Cardiac septum (tissue), 1 donor: ENCODE data around the gene KLHDC4. TPM values are rescaled to one million over a fixed set of nuclear protein-coding genes. Genes with fewer than 3 reads are reported as not detected.
A peak's percentile ranks its signal among the peaks of the same experiment; 100 is the strongest.
"Not testable (repeated sequence)": the region's sequence is repeated elsewhere in the genome, so short reads cannot be mapped to it uniquely, and the experiment has no call there.

ENCODE experiments used
- DNase-seq: peaks from one replicate; pipeline ENCODE4 v3.0.0-alpha.2; 2020; ENCODE audit warnings: low spot score
- intact Hi-C: fragments of 100-400 bp; cut with DNase I; formaldehyde crosslinking; loops from one replicate; pipeline ENCODE4 v1.14.0; 2022
- long read RNA-seq: library from polyadenylated mRNA; unstranded; transcript quantifications from one replicate; pipeline ENCODE4 v2.0.0, GENCODE V29; 2021
- total RNA-seq: library from RNA; stranded (reverse); fragmentation: NEBNext Ultra II Directional; extraction: Animal tissue kit (Norgen Biotek cat#: 25700); gene quantifications from one replicate; pipeline ENCODE4 v1.2.1, GENCODE V29; 2021
- donor health status: DM: no; HTN: no; CAD: no.

The KLHDC4 gene
- total RNA-seq = 12.6 TPM
- long read RNA-seq, full-length matches to known transcripts = 8 of 17 reads
- long read RNA-seq, partial matches to known transcripts = 5 of 17 reads
- long read RNA-seq, other reads (novel, unspliced or antisense) = 4 of 17 reads

GRCh38 chr16:87765776-87766484 is at the start of gene KLHDC4:
Gene KLHDC4, minus strand, starts transcription at chr16:87765986. Its CDS starts 96 bp downstream, at chr16:87765890.
- peak; percentile 95 for DNase-seq
- intact Hi-C loops = loop anchor here (10.0 kb wide), 1 partner anchor 799 kb away; no protein-coding TSS in a partner anchor

DNA sequence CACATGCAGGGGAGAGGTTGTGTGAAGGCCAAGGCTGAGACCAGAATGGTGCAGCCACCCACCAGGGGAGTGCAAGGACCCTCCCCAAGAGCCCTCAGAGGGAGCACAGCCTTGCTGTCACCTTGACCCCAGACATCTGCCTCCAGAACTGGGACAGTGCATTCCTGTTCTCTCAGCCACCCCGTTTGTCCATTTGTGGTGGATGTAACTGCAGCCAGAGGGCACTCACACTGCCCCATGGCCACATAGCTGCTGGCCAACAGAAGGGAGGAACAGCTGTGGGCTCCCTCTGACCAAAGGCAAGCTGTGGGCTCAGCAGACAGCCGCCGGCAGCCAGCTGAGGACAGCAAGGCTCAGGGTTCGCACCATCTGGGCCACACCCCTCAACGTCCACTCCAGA is 49.8 kb upstream of the KLHDC4 start:
- DNase-seq = no peak
- intact Hi-C loops = no loop called here

GRCh38 chr16:87812200-87812656 is 46.4 kb upstream of the KLHDC4 start:
- intact Hi-C loops = no loop called here
- DNase-seq = no peak

GRCh38 chr16:87811454-87811853 is 45.7 kb upstream of the KLHDC4 start:
- intact Hi-C loops, DNase-seq: not testable (repeated sequence)

DNA sequence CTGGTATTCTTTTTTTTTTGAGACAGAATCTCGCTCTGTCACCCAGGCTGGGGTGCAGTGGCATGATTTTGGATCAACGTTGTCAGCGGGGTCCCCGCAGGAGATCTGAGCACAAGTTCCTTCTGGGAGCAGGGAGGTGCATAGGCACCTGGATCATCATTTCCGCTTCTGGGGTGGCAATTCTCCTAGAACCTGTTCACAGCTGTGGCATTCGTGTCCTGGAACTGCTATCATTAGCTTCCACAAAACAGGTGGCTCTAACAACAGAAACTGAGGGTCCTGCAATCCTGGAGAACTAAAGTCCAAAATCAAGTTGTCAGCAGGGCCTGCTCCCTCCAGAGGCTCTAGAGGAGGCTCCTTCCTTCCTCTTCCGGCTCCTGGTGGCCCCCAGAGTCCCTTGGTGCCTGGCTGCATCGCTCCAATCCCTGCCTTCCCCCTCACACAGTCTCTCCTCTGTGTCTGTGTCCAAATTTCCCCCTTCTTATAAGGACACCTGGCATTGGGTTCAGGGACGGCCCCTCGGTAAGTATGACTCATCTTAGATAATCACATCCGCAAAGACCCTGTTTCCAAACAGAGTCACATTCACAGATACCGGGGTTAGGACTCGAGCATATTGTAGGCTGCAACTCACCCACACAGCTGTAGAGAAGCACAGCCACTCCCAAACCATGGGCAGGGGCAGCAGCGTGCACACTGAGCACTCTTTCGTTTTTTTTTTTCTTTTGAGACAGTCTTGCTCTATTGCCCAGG is 43.5 kb upstream of the KLHDC4 start:
- intact Hi-C loops = no loop called here
- no peak for DNase-seq

- DNase-seq = no peak
- intact Hi-C loops = no loop called here
These were observed 42.3 kb upstream of the KLHDC4 start for GRCh38 chr16:87808108-87808507.

GRCh38 chr16:87806641-87807546 is 41.1 kb upstream of the KLHDC4 start:
- peak; percentile 81 for DNase-seq
- intact Hi-C loops = no loop called here

- DNase-seq = no peak
- intact Hi-C loops = no loop called here
These were observed 40.5 kb upstream of the KLHDC4 start for GRCh38 chr16:87806261-87806640.

- DNase-seq = no peak
- intact Hi-C loops = no loop called here
These were observed 37.6 kb upstream of the KLHDC4 start for GRCh38 chr16:87803385-87803784.

GRCh38 chr16:87802670-87803069 is 36.9 kb upstream of the KLHDC4 start:
- intact Hi-C loops = no loop called here
- no peak for DNase-seq

DNA sequence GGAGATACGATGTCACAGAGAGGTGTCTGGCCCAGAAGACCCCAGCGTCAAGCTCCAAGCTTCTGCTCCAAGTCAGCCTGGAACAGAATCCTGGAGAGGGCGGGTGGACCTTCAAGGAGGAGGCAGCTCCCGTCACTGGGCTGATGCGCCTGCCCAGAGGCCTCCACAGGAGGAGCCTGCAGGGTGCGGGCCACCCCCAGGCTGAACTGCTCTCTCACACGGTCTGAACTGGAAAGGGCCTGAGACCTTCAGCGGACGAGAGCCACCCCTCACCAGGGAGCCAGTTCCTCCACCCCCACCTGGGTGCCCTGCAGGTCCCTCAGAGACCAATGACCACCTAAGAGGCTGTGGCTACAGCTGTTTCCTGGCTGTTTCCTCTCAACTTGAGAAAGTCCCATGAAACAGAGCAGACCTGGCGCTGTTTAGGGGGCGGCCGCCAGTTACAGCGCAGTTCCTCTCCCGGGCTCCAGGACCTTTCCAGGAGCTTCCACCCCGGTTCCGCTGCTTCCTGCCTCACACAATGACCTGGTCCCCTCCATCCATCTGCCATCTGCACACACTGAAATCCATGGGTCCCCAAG is 36.0 kb upstream of the KLHDC4 start:
- DNase-seq = no peak
- intact Hi-C loops = no loop called here

GRCh38 chr16:87800497-87800896 is 34.7 kb upstream of the KLHDC4 start:
- intact Hi-C loops = no loop called here
- no peak for DNase-seq

DNA sequence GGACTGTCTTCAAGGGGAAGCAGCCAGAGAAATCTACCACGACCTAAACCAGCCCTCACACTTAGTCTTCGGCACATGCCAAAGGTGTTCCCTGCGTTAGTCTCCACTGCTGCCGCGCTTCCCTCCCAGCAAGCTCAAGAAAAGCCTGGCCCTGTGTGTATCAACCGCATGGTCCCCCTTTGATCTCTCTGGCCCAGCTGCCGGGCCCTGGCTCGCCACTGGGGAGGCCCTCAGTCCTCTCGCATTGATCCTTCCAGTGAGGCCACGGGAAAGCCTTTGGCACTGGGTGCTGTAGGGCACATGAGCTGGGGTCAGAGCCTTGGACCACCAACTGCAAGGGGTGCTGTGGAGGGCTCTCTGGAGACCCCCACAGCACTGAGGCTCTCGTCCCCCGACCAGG is 29.6 kb upstream of the KLHDC4 start:
- intact Hi-C loops = no loop called here
- DNase-seq = no peak

DNA sequence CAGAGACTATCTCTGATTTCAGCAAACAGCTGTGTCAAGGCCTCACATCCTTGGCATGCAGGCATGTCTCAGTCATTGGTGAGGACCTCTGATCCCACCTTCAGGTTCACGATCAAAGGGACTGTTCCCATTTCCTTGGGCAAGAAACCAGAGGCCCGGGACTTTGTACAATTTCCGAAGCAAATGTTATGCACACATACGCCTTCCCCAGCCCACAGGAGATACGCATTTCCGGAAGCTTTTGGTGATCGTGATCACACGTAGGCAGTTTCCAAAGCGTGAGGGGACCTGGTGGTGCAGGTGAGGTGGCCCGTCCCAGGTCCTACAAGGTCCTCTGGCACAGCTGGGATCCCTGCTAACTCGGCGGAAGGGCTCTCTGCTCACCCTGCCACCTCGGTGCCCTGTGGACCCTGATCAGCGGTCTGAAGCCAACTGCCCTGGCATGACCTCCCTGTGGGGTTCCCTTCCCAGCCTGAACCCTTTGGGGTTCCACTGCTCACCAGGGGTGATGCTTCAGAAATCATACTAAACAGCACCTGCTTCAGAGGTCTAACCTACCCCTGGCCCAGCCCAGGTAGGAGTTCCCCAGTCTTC is 28.8 kb upstream of the KLHDC4 start:
- DNase-seq = no peak
- intact Hi-C loops = no loop called here

DNA sequence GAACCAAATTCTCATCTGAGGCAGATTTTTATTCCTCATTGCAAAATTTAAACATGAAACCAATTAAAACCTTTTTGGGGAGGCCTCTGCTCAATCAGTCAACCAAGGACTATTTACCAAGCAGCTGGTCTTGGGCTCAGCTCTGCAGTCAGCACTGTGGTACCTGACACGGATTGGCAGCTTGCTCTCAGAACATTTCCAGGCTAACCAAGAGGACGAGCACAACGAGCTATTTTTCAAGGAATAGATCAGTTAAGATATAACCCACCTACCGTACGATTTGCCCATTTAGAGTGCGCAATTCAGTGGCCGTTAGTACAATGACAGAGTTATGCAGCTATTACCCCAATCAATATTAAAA is 26.4 kb upstream of the KLHDC4 start:
- intact Hi-C loops = no loop called here
- no peak for DNase-seq

DNA sequence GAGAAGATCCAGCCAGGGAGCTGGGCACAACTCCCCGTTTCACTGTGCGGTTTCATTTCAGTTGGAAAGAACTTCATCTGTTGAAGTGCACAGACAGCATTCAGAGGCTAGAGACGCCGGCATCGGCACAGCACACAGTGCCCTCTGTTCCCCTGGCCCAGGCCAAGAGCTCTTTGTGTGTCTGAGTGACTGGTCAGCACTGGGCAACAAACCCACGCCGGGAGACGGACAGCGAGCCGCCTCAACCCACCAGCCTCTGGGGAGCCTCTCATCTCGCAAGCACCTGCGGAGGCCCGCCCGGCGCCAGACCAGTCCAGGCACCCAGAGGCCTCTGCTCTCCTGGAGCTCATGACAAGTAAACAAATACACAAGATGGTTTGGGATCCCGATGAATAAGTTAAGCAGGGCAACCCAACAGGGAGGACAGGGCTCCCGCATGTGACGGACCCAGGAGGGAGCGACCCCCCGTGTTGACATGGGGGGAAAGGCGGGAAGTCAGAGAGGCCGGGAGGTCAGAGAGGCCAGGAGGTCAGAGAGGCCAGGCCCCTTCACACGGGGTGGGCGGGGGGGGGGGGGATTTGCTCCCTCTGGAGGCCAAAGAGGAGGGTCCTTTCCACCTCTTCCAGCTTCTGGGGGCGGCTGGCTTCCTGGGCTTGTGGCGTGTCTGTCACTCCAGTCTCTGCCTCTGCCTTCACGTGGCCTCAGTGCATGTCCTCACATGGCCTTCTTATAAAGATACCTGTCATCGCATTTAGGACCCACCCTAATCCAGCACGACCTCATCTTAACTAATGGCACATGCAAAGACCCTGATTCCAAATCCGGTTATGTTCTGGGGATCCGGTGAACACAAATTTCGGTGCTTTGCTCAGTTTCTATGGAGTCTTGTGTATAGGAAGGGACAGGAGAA is 25.8 kb upstream of the KLHDC4 start:
- DNase-seq = no peak
- intact Hi-C loops = no loop called here

DNA sequence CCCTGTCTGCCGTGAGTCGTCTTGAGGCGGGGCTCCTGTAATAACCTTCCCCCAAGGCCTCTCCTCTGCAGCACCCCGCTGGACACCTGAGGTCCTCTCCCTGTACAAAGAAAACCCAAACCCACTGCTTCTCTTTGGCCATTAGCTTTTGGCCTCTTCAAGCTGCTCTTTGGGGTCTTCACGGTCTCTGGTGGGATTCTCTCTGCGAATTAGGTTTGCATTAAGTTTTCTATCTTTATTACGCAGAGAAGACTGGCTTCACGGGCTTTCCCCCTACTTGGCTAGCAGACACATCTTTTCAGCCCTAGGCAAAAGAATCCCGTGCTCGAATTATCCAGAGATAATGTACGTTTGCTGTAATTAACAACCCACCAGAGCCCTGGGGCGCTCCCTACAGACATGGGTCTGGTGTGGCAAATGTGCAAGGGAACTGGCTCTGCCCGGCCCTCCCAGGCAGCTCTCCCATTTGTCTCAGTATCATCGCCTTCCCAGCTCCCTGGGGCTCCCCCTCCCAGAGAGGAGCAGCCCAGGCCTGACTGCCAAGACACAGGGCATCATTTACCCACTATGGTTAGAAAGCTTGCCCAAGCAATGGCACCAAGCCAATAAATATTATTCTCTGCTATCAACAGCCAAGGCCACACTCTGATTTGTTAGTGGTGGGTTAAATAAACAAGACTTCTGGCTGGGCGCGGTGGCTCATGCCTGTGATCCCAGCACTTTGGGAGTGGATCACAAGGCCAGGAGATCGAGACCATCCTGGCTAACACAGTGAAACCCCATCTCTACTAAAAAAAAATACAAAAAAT is 24.7 kb upstream of the KLHDC4 start:
- intact Hi-C loops = no loop called here
- DNase-seq = no peak
